Gastrocnemius medialis (tissue), 4 donors: ENCODE results near the gene TSPAN9.

Source experiments
- CTCF ChIP-seq, 5 experiments: fragments of 450-650 bp in 3 of 5; fragments of 200-600 bp in 2 of 5; sonication (generic) in 2 of 5; IDR thresholded peaks in 4 of 5; conservative IDR thresholded peaks in 1 of 5; 1 replicate in 4 of 5; 2 replicates in 1 of 5; pipeline ENCODE4 v1.5.1; 2016 to 2019; ENCODE audit warnings: antibody characterized with exemption in 5 of 5, mild to moderate bottlenecking in 3 of 5, moderate library complexity in 3 of 5
- POLR2A ChIP-seq, 2 donors: fragments of 450-650 bp; IDR thresholded peaks; one replicate each; pipeline ENCODE4 v1.6.1; 2017; ENCODE audit warnings: antibody characterized with exemption in 2 of 2, mild to moderate bottlenecking in 2 of 2, moderate library complexity in 2 of 2

DNA sequence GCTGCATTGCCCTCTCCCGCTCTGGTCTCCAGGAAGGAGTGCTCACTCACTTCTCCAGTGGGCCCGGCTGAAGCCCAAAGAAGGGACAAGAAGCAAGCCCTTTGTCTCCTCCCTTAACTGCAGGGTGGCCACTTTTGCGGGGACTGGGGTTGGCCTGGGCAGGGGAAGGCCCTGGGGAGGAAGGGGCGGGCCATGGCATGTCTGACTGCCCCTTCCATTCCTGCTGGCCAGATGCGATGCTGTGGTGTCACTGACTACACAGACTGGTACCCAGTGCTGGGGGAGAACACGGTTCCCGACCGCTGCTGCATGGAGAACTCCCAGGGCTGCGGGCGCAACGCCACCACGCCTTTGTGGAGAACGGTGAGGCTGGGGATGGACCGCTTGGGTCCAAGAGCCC lies 203.8 kb downstream of the TSPAN9 start:
- TF ChIP-seq POLR2A (IDR thresholded peaks at IDR 0.05) = no peak
- TF ChIP-seq CTCF (IDR thresholded peaks at IDR 0.05 in 4 of 5, conservative IDR thresholded peaks at IDR 0.05 in 1 of 5) = no peak
